Ecto neural progenitor cell (in vitro differentiated cells): Measurements from ENCODE around the gene LYVE1.

Experiments used
- DNase-seq: peaks from one replicate; pipeline ENCODE4 v3.0.0-alpha.2; 2018; ENCODE audit warnings: low spot score

LYVE1 gene

GRCh38 chr11:10522276-10522675 lies 46.2 kb downstream of the LYVE1 start:
- DNase-seq = no peak

- no peak for DNase-seq
These were observed 47.9 kb downstream of the LYVE1 start for GRCh38 chr11:10520562-10520961.

DNA sequence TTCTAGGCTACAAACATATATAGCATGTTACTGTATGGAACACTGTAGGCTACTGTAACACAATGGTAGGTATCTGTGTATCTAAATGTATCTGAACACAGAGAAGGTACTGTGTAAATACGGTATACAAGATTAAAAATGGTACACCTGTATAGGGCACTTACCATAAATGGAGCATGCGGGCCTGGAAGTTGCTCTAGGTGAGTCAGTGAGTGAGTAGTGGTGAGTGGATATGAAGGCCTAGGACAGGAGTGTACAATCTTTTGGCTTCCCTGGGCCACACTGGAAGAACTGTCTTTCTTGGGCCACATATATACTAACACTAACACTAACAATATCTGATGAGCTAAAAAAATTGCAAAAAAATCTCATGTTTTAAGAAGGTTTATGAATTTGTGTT lies 48.8 kb downstream of the LYVE1 start:
- no peak for DNase-seq

DNA sequence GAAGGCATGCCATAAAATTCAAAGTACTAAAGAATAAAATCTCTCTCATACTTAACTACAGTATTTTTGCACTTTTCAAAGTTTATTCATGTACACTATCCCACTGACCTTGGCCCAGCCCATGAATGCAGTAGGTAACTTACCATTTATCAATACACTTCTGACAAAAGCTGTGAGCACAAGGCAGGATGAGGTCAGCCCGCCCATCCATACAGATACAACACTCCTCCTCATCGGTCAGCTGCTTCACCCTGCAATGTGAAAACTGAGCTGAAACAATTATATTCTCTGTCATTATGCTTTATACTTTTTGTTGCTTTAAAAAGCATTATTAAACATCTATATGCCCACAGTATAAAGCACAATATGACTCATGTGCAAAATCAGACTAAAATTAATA lies 49.6 kb downstream of the LYVE1 start:
- DNase-seq = no peak

GRCh38 chr11:10518123-10518522 lies 50.3 kb downstream of the LYVE1 start:
- no peak for DNase-seq

DNA sequence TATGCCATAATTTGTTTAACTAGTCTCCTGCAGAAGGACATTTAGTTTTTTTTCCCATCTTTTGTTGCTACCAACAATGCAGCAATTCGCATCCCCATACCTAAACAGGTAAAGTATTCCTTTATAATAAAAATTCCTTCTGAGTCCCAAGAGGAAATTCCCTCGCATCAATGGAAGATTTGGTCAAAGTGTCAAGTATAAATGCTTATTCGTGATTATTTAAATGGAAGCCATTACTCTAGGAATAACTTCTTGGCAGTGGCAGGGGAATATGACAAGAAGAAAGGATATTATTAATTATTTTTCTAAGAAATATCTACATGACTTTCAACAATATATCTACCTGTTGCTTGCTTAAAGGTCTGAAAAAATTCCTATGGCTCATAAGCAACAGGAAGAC lies 53.0 kb downstream of the LYVE1 start:
- DNase-seq = no peak

DNA sequence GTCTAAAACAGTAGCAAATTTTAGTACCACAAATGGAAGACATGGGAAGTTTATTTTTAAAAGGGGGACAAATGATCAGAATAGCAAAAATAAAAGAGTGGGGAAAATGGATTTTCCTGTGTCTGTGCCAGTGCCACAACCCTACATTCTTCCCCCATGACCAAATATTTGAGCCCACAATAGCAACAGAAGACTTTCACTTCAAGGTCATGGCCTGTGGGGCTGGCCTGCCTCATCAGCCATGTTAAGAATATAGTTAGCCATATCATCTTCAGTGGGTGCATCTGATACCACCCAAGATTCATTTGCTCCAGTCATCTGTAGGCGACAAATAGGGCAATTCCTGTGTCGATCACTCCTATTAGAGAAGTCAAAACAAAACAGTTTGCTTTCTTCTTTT lies 53.8 kb downstream of the LYVE1 start:
- DNase-seq = no peak

GRCh38 chr11:10514202-10514601 lies 54.3 kb downstream of the LYVE1 start:
- no peak for DNase-seq

DNA sequence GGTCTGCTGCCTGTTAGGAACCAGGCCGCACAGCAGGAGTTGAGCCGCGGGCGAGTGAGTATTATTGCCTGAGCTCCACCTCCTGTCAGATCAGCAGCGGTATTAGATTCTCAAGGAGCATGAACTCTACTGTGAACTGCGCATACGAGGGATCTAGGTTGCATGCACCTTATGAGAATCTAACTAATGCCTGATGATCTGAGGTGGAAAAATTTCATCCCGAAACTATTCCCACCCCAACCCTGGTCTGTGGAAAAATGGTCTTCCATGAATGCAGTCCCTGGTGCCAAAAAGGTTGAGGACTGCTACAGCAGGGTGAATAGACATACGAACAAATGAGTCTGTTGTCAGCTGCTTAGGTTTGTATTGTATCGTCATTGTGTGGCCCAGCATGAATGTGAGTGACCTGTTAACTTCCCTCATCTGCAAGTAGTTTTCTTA lies 57.3 kb downstream of the LYVE1 start:
- peak; percentile 68 for DNase-seq
